Measurements from ENCODE around the gene SAMD8. TPM values are rescaled to one million over a fixed set of nuclear protein-coding genes. Genes with fewer than 3 reads are reported as not detected.

The SAMD8 gene
- polyA plus RNA-seq, 3 donors = 13.0 to 18.8 (median 13.7) TPM

- Histone ChIP-seq H3K4me2 (replicated peaks; ENCODE audit: extremely low read depth, low read length, poor library complexity, severe bottlenecking) (no peak overlapping the region), H3K79me2 (ENCODE audit: insufficient read depth, low read length) (no peaks in the 10 kb centered on the region), H3K4me3 (replicated peaks in 1 of 3; ENCODE audit: low read depth in 2 of 3, low read length in 3 of 3) (no peak overlapping the region), H2AFZ (ENCODE audit: insufficient read depth, low read depth, low read length, poor library complexity, severe bottlenecking) (no peak overlapping the region), H3K9me3 (replicated peaks in 1 of 2; ENCODE audit: control insufficient read depth in 1 of 2, insufficient read depth in 1 of 2, low read length in 2 of 2) (no peaks in the 10 kb centered on the region), H3K27me3 (ENCODE audit: control insufficient read depth in 2 of 2, insufficient read depth in 2 of 2, low read length in 2 of 2) (no peaks in the 10 kb centered on the region), H3K27ac (ENCODE audit: low read depth in 1 of 2, low read length in 2 of 2) (no peak overlapping the region), H3K36me3 (replicated peaks in 1 of 2; ENCODE audit: control insufficient read depth in 1 of 2, insufficient read depth in 2 of 2, low read length in 2 of 2) (no peaks in the 10 kb centered on the region), H4K20me1 (ENCODE audit: insufficient read depth, low read length) (no peaks in the 10 kb centered on the region), H3K4me1 (ENCODE audit: control insufficient read depth in 1 of 2, insufficient read depth in 2 of 2, low read length in 2 of 2) (no peaks in the 10 kb centered on the region), H3K9ac (ENCODE audit: insufficient read depth, low read length, poor library complexity, severe bottlenecking) (no peak overlapping the region)
- TF ChIP-seq CTCF (IDR thresholded peaks at IDR 0.05) = no peak
- WGBS (ENCODE audit: insufficient coverage) = no CpG with 5 or more reads among the region's 7 CpGs
- intact Hi-C loops (cut with micrococcal nuclease) = no loop called here
- H3K9me3 Mint-ChIP-seq = peaks cover 0 to 2% (median 0%) of the 10 kb centered on the region in 7 donors
- H3K27me3 Mint-ChIP-seq (ENCODE audit: low read depth in 3 of 3) = peaks cover 0 to 6% (median 2%) of the 10 kb centered on the region in 3 donors
- no peak overlapping the region for H3K4me3 Mint-ChIP-seq
- H3K27ac Mint-ChIP-seq = no peak overlapping the region
- no peak for DNase-seq
- no peaks in the 10 kb centered on the region for H3K36me3 Mint-ChIP-seq
- peaks cover 3% of the 10 kb centered on the region for H3K4me1 Mint-ChIP-seq
These were observed 44.2 kb upstream of the SAMD8 start for GRCh38 chr10:75067272-75067671.

- Mint-ChIP-seq H3K4me3 (no peak overlapping the region), H3K36me3 (no peaks in the 10 kb centered on the region), H3K9me3 (peaks cover 0 to 2% (median 0%) of the 10 kb centered on the region in 7 donors), H3K4me1 (peaks cover 3% of the 10 kb centered on the region), H3K27me3 (ENCODE audit: low read depth in 3 of 3) (peaks cover 0 to 6% (median 0%) of the 10 kb centered on the region in 3 donors), H3K27ac (no peak overlapping the region)
- H3K4me1 ChIP-seq (ENCODE audit: control insufficient read depth in 1 of 2, insufficient read depth in 2 of 2, low read length in 2 of 2) = no peaks in the 10 kb centered on the region
- no peak overlapping the region for H3K9ac ChIP-seq (ENCODE audit: insufficient read depth, low read length, poor library complexity, severe bottlenecking)
- H3K9me3 ChIP-seq (replicated peaks in 1 of 2; ENCODE audit: control insufficient read depth in 1 of 2, insufficient read depth in 1 of 2, low read length in 2 of 2) = no peaks in the 10 kb centered on the region
- no peaks in the 10 kb centered on the region for H4K20me1 ChIP-seq (ENCODE audit: insufficient read depth, low read length)
- no peaks in the 10 kb centered on the region for H3K79me2 ChIP-seq (ENCODE audit: insufficient read depth, low read length)
- H3K27me3 ChIP-seq (ENCODE audit: control insufficient read depth in 2 of 2, insufficient read depth in 2 of 2, low read length in 2 of 2) = no peaks in the 10 kb centered on the region
- H2AFZ ChIP-seq (ENCODE audit: insufficient read depth, low read depth, low read length, poor library complexity, severe bottlenecking) = no peak overlapping the region
- intact Hi-C loops (cut with micrococcal nuclease) = no loop called here
- DNase-seq = no peak
- H3K27ac ChIP-seq (ENCODE audit: low read depth in 1 of 2, low read length in 2 of 2) = no peak overlapping the region
- no peaks in the 10 kb centered on the region for H3K36me3 ChIP-seq (replicated peaks in 1 of 2; ENCODE audit: control insufficient read depth in 1 of 2, insufficient read depth in 2 of 2, low read length in 2 of 2)
- TF ChIP-seq CTCF (IDR thresholded peaks at IDR 0.05) = no peak
- no peak overlapping the region for H3K4me3 ChIP-seq (replicated peaks in 1 of 3; ENCODE audit: low read depth in 2 of 3, low read length in 3 of 3)
- no CpG with 5 or more reads among the region's 6 CpGs for WGBS (ENCODE audit: insufficient coverage)
- no peak overlapping the region for H3K4me2 ChIP-seq (replicated peaks; ENCODE audit: extremely low read depth, low read length, poor library complexity, severe bottlenecking)
These were observed 42.9 kb upstream of the SAMD8 start for GRCh38 chr10:75068523-75068922.

All from CD14-positive monocyte (primary cell).